Activated B cell treated with CpG ODN at 0.5 μM for 24 hours (primary cell): ENCODE data around the gene HIGD2A. TPM values are rescaled to one million over a fixed set of nuclear protein-coding genes. Genes with fewer than 3 reads are reported as not detected.

Source experiments
- ATAC-seq: fragments of 200-7000 bp; cut with Tn5 transposase; one replicate; pipeline ENCODE4 v1.10.0; 2021; ENCODE audit warnings: low read depth, mild to moderate bottlenecking, moderate library complexity
- CTCF ChIA-PET: fragments of 350-600 bp; sonication (Branson Sonifier 250); formaldehyde crosslinking; loops from one replicate; lab custom pipeline; 2021; ENCODE audit warnings: antibody characterized with exemption; lab: Charles Lee
- POLR2A ChIA-PET: fragments of 350-600 bp; sonication (Branson Sonifier 250); formaldehyde crosslinking; loops from one replicate; lab custom pipeline; 2021; ENCODE audit warnings: antibody characterized with exemption; lab: Charles Lee
- DNase-seq: peaks from one replicate; pipeline ENCODE4 v3.0.0; 2022
- H3K27ac Mint-ChIP-seq: one replicate; pipeline ENCODE4 v1.8.0; 2020; ENCODE audit warnings: mixed read lengths
- H3K27me3 Mint-ChIP-seq: one replicate; pipeline ENCODE4 v1.8.0; 2021; ENCODE audit warnings: mixed read lengths
- H3K36me3 Mint-ChIP-seq: one replicate; pipeline ENCODE4 v1.8.0; 2021; ENCODE audit warnings: low read depth, mixed read lengths
- H3K4me1 Mint-ChIP-seq: one replicate; pipeline ENCODE4 v1.8.0; 2021; ENCODE audit warnings: mixed read lengths
- H3K4me3 Mint-ChIP-seq: one replicate; pipeline ENCODE4 v1.8.0; 2020; ENCODE audit warnings: mild to moderate bottlenecking, mixed read lengths
- H3K9me3 Mint-ChIP-seq: one replicate; pipeline ENCODE4 v1.8.0; 2020; ENCODE audit warnings: mixed read lengths
- intact Hi-C: fragments of 100-400 bp; cut with micrococcal nuclease; formaldehyde crosslinking; loops from one replicate; pipeline ENCODE4 v1.15.1; 2024
- total RNA-seq: library from RNA; stranded (reverse); gene quantifications from 2 replicates; pipeline ENCODE4 v1.2.3, GENCODE V29; 2022
- TF ChIP-seq, protein P1 (sequence below): fragments of 200-600 bp; IDR thresholded peaks from one replicate; pipeline ENCODE4 v1.8.0; 2022; ENCODE audit warnings: antibody characterized with exemption, mild to moderate bottlenecking

The HIGD2A gene, protein sequence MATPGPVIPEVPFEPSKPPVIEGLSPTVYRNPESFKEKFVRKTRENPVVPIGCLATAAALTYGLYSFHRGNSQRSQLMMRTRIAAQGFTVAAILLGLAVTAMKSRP
- 113 and 116 TPM in 2 replicates for total RNA-seq

DNA sequence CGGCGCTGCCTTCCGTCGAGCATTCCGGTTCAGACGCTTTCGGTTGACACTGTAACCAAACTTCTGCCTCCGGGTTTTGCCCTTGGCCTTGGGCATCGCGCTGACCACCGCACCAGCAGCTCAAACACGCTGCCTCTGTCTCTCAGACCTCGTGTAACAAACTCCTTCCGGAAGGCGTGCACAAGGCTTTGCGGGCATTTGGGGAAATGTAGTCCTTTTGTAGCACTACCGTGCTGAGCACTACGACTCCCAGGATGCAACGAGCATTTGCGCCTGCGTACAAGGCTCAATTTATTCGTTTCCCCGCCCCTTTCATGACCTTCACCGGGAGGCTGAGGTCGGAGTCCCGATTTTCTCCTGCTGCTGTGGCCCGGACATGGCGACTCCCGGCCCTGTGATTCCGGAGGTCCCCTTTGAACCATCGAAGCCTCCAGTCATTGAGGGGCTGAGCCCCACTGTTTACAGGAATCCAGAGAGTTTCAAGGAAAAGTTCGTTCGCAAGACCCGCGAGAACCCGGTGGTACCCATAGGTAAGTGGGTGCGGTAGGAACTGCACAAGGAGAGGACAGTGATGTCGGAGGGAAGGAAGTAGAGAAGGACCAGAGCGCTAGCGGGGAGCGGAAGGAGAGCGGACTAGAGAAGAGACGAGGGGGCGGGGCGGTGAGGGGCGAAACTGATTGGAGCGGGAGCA, at the start of gene HIGD2A, which contains the start of gene NOP16:
Gene HIGD2A, plus strand, starts transcription at position 308 of the 691 bp plus-strand sequence. Its CDS starts 69 bp downstream, at position 377.
Gene NOP16, minus strand, starts transcription at position 155 of the 691 bp plus-strand sequence. Its CDS starts 59 bp downstream, at position 96.
- peaks cover 76% of the 10 kb centered on the region for H3K36me3 Mint-ChIP-seq

DNA sequence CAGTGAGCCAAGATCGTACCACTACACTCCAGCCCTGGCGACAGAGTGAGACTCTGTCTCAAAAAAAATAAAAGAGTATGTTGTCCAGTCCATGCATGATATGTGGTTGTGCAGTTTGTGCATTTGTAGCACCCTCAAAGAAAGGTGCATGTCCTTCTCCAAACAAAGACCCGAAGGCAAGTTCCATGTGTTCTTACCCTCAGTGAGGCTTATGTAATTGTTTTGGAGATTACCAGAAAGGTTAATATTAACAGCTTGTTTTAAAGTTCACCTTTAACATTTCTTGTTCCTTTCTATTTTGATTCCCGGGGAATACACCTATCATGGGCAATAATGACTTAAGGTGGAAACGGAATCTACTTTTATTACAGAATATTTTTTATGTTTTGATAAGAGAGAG, 49.2 kb upstream of the HIGD2A start:
- ChIA-PET CTCF (no interaction called here), POLR2A (no interaction called here)
- Mint-ChIP-seq H3K27ac (no peak overlapping the region), H3K4me1 (no peaks in the 10 kb centered on the region), H3K9me3 (no peaks in the 10 kb centered on the region), H3K36me3 (peaks cover 60% of the 10 kb centered on the region), H3K4me3 (no peak overlapping the region), H3K27me3 (no peaks in the 10 kb centered on the region)
- ATAC-seq: no peak
- TF ChIP-seq, protein P1, sequence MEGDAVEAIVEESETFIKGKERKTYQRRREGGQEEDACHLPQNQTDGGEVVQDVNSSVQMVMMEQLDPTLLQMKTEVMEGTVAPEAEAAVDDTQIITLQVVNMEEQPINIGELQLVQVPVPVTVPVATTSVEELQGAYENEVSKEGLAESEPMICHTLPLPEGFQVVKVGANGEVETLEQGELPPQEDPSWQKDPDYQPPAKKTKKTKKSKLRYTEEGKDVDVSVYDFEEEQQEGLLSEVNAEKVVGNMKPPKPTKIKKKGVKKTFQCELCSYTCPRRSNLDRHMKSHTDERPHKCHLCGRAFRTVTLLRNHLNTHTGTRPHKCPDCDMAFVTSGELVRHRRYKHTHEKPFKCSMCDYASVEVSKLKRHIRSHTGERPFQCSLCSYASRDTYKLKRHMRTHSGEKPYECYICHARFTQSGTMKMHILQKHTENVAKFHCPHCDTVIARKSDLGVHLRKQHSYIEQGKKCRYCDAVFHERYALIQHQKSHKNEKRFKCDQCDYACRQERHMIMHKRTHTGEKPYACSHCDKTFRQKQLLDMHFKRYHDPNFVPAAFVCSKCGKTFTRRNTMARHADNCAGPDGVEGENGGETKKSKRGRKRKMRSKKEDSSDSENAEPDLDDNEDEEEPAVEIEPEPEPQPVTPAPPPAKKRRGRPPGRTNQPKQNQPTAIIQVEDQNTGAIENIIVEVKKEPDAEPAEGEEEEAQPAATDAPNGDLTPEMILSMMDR: no peak
- DNase-seq: no peak
- intact Hi-C loops: no loop called here

More for the DNA sequence above, at the start of gene HIGD2A, which contains the start of gene NOP16:
- no peaks in the 10 kb centered on the region for H3K9me3 Mint-ChIP-seq
- H3K4me1 Mint-ChIP-seq: peaks cover 30% of the 10 kb centered on the region
- peak within 1 kb of the TSS; percentile 100 for H3K4me3 Mint-ChIP-seq
- peak within 1 kb of the TSS; percentile 100 for H3K27ac Mint-ChIP-seq
- peak; percentile 90 for ATAC-seq
- ChIA-PET CTCF (interaction anchor here (0.7 to 1.3 kb wide), 3 partner anchors 27 to 59 kb away, joined by 3 to 4 read pairs (median 3); partner anchors contain the start of gene KIAA1191), POLR2A (interaction anchor here (0.6 to 4.2 kb wide), 12 partner anchors 11 to 259 kb away, joined by 3 to 45 read pairs (median 5); partner anchors contain the start of genes FAF2, KIAA1191, RNF44 and TSPAN17)
- intact Hi-C loops: loop anchor here (1.0 to 10.0 kb wide), 11 partner anchors 15 to 1039 kb away; partner anchors contain the start of genes ARL10, CLTB, FAF2 and GRK6
- TF ChIP-seq, protein P1: no peak
- peak; percentile 92 for DNase-seq
- no peaks in the 10 kb centered on the region for H3K27me3 Mint-ChIP-seq

DNA sequence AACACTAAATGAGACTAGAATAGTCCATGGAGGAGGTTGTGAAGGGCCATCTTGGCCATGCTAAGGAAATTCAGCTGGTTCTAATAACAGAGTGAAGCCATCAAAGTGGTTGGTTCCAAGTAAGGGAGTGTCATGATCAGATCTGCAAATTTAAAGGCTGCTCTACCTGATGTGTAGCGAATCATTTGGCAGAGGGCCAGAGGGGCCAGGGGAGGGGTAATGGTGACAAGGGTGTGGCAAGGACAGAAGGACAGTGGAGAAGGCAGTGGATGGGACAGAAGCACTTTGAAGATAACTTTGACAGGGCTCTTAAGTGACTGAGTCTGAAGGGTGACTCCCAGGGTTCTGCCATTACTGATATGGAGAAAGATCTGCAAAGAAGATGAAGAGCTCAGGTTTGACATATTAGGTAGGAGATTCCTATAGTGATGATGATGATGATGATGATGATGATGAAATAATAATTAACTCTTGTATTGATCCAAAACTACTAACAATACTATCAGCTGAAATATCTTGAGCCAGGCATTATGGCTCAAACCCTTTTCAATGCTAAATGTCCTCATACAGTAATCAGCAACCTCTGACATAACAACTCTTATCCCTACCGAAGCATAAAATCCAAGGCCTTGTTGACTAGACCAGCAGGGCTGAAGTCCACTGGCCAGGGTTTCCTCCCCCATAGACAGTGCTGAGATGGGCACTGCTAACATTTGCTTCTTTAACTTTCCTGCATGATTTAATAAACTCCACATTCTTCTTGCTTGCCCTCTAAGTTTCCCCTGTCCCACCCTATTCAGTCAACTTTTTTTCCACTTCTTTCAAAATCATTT, 47.0 kb upstream of the HIGD2A start:
- H3K9me3 Mint-ChIP-seq: no peaks in the 10 kb centered on the region
- ChIA-PET CTCF (no interaction called here), POLR2A (no interaction called here)
- DNase-seq (no peak), ATAC-seq (no peak)
- no peak overlapping the region for H3K4me3 Mint-ChIP-seq
- intact Hi-C loops: no loop called here
- no peaks in the 10 kb centered on the region for H3K4me1 Mint-ChIP-seq
- H3K36me3 Mint-ChIP-seq: peaks cover 75% of the 10 kb centered on the region
- H3K27ac Mint-ChIP-seq: no peak overlapping the region
- H3K27me3 Mint-ChIP-seq: no peaks in the 10 kb centered on the region
- TF ChIP-seq, protein P1: no peak

DNA sequence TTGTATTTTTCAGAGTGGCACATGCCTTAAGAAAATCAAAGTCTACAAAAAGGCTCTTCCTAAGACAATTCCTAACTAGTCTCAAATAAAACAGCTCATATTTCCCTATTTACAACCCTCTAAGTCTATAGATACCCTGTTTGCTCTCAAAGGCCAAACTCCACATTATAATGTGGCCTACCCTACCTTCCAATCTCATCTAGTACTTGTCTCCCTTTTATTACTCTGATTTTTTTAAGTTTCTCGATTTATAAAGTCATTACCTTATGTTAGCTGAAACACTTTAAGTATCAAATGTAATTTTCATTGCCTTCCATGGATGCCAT, 46.4 kb upstream of the HIGD2A start:
- CTCF ChIA-PET: no interaction called here
- POLR2A ChIA-PET: no interaction called here

More for the DNA sequence above, 46.4 kb upstream of the HIGD2A start:
- no peaks in the 10 kb centered on the region for H3K9me3 Mint-ChIP-seq
- intact Hi-C loops: no loop called here
- ATAC-seq (no peak), DNase-seq (no peak)
- TF ChIP-seq, protein P1: no peak
- H3K27me3 Mint-ChIP-seq: no peaks in the 10 kb centered on the region
- H3K4me1 Mint-ChIP-seq: no peaks in the 10 kb centered on the region
- H3K27ac Mint-ChIP-seq: no peak overlapping the region
- H3K36me3 Mint-ChIP-seq: peaks cover 74% of the 10 kb centered on the region
- no peak overlapping the region for H3K4me3 Mint-ChIP-seq
